Renal cortical epithelial cell (primary cell): ENCODE results near the gene CDH12. TPM values are rescaled to one million over a fixed set of nuclear protein-coding genes. Genes with fewer than 3 reads are reported as not detected.

ENCODE experiments used
- DNase-seq: peaks from one replicate; pipeline ENCODE4 v3.0.0-alpha.2; 2011; ENCODE audit warnings: low read depth
- total RNA-seq: library from RNA; depleted of rRNA; stranded (reverse); fragments of >200 nt; gene quantifications from 2 replicates; pipeline ENCODE4 v1.2.3, GENCODE V29; 2014

Gene CDH12
- total RNA-seq, 1 donor from 2014 or later: not detected

- DNase-seq: no peak
Measured at GRCh38 chr5:22764736-22765135, 88.4 kb downstream of the CDH12 start.

- no peak for DNase-seq
Measured at GRCh38 chr5:22757776-22758175, 95.4 kb downstream of the CDH12 start.

- no peak for DNase-seq
Measured at GRCh38 chr5:22754155-22754554, 99.0 kb downstream of the CDH12 start.

- DNase-seq: no peak
Measured at GRCh38 chr5:22751536-22751935, 101.6 kb downstream of the CDH12 start.

- no peak for DNase-seq
Measured at GRCh38 chr5:22736443-22737003, 116.6 kb downstream of the CDH12 start.

GRCh38 chr5:22734907-22735306 is 118.2 kb downstream of the CDH12 start:
- DNase-seq: no peak

GRCh38 chr5:22728610-22729009 is 124.5 kb downstream of the CDH12 start:
- no peak for DNase-seq

- DNase-seq: no peak
Measured at GRCh38 chr5:22722491-22722890, 130.7 kb downstream of the CDH12 start.

GRCh38 chr5:22722056-22722455 is 131.1 kb downstream of the CDH12 start:
- DNase-seq: no peak

GRCh38 chr5:22719842-22720241 is 133.3 kb downstream of the CDH12 start:
- DNase-seq: no peak

- no peak for DNase-seq
Measured at GRCh38 chr5:22710660-22711059, 142.5 kb downstream of the CDH12 start.

GRCh38 chr5:22709743-22710142 is 143.4 kb downstream of the CDH12 start:
- no peak for DNase-seq

GRCh38 chr5:22708770-22709328 is 144.3 kb downstream of the CDH12 start:
- no peak for DNase-seq

GRCh38 chr5:22706901-22707300 is 146.2 kb downstream of the CDH12 start:
- no peak for DNase-seq

GRCh38 chr5:22699319-22699718 is 153.8 kb downstream of the CDH12 start:
- DNase-seq: no peak

- no peak for DNase-seq
Measured at GRCh38 chr5:22693121-22693520, 160.0 kb downstream of the CDH12 start.

- DNase-seq: no peak
Measured at GRCh38 chr5:22683050-22683449, 170.1 kb downstream of the CDH12 start.

GRCh38 chr5:22678886-22679285 is 174.3 kb downstream of the CDH12 start:
- no peak for DNase-seq

GRCh38 chr5:22673131-22673530 is 180.0 kb downstream of the CDH12 start:
- DNase-seq: no peak

GRCh38 chr5:22669345-22669744 is 183.8 kb downstream of the CDH12 start:
- DNase-seq: no peak

GRCh38 chr5:22665801-22666200 is 187.3 kb downstream of the CDH12 start:
- no peak for DNase-seq

GRCh38 chr5:22663134-22663533 is 190.0 kb downstream of the CDH12 start:
- no peak for DNase-seq

GRCh38 chr5:22662391-22662790 is 190.8 kb downstream of the CDH12 start:
- DNase-seq: no peak

GRCh38 chr5:22651355-22651754 is 201.8 kb downstream of the CDH12 start:
- DNase-seq: no peak
